CD4-positive, alpha-beta memory T cell (primary cell): ENCODE results near the gene LRRIQ4. TPM values are rescaled to one million over a fixed set of nuclear protein-coding genes. Genes with fewer than 3 reads are reported as not detected.

Source experiments
- CTCF ChIA-PET: fragments of 350-600 bp; sonication (Branson Sonifier 250); formaldehyde crosslinking; loops from one replicate; lab custom pipeline; 2021; ENCODE audit warnings: inconsistent platforms; ENCODE audit not compliant: partially characterized antibody; lab: Charles Lee
- POLR2A ChIA-PET: fragments of 350-600 bp; sonication (Branson Sonifier 250); formaldehyde crosslinking; loops from one replicate; lab custom pipeline; 2021; ENCODE audit not compliant: partially characterized antibody; lab: Charles Lee
- DNase-seq, 5 donors: peaks; one replicate each; pipeline versions ENCODE4 v3.0.0 to v3.0.0-alpha.2; 2020 to 2022; ENCODE audit warnings: mixed read lengths in 1 of 5
- H3K27ac ChIP-seq: one replicate; pipeline ENCODE4 v1.7.0; 2013; ENCODE audit warnings: low read depth, low read length
- H3K27me3 ChIP-seq: 2 replicates; pipeline ENCODE4 v1.7.0; 2013; ENCODE audit warnings: mild to moderate bottlenecking, low read length, moderate library complexity; ENCODE audit not compliant: insufficient read depth
- H3K36me3 ChIP-seq: 2 replicates; pipeline ENCODE4 v1.7.0; 2013; ENCODE audit warnings: mild to moderate bottlenecking, low read length, moderate library complexity; ENCODE audit not compliant: insufficient read depth
- H3K4me1 ChIP-seq: 2 replicates; pipeline ENCODE4 v1.7.0; 2013; ENCODE audit warnings: mild to moderate bottlenecking, low read length, moderate library complexity; ENCODE audit not compliant: insufficient read depth
- H3K4me3 ChIP-seq, 2 donors: one replicate each; pipeline ENCODE4 v1.7.0; 2013; ENCODE audit warnings: low read length in 2 of 2, mild to moderate bottlenecking in 1 of 2
- H3K9me3 ChIP-seq, 2 donors: one replicate each; pipeline ENCODE4 v1.7.0; 2013; ENCODE audit warnings: low read length in 2 of 2, control low read depth in 1 of 2; ENCODE audit not compliant: control insufficient read depth in 1 of 2
- H3K27ac Mint-ChIP-seq, 7 donors: one replicate each; pipeline ENCODE4 v1.8.0; 2020 to 2021; ENCODE audit warnings: mixed read lengths in 7 of 7, mild to moderate bottlenecking in 6 of 7, inconsistent platforms in 3 of 7, moderate library complexity in 3 of 7
- H3K27me3 Mint-ChIP-seq, 2 donors: one replicate each; pipeline ENCODE4 v1.8.0; 2020 to 2021; ENCODE audit warnings: mixed read lengths in 2 of 2
- H3K36me3 Mint-ChIP-seq, 2 donors: one replicate each; pipeline ENCODE4 v1.8.0; 2020 to 2021; ENCODE audit warnings: mixed read lengths in 2 of 2, inconsistent platforms in 1 of 2, mild to moderate bottlenecking in 1 of 2
- H3K4me1 Mint-ChIP-seq, 4 donors: one replicate each; pipeline ENCODE4 v1.8.0; 2020 to 2021; ENCODE audit warnings: mixed read lengths in 4 of 4, mild to moderate bottlenecking in 1 of 4
- H3K4me3 Mint-ChIP-seq, 8 donors: one replicate each; pipeline ENCODE4 v1.8.0; 2020 to 2021; ENCODE audit warnings: mixed read lengths in 8 of 8, mild to moderate bottlenecking in 7 of 8, moderate library complexity in 6 of 8, inconsistent platforms in 3 of 8
- H3K9me3 Mint-ChIP-seq, 8 donors: one replicate each; pipeline ENCODE4 v1.8.0; 2020 to 2021; ENCODE audit warnings: mixed read lengths in 8 of 8, mild to moderate bottlenecking in 5 of 8, inconsistent platforms in 3 of 8, moderate library complexity in 1 of 8
- intact Hi-C: fragments of 100-400 bp; cut with micrococcal nuclease; formaldehyde crosslinking; loops from one replicate; pipeline ENCODE4 v1.15.1; 2023
- polyA plus RNA-seq, 2 donors: library from polyadenylated mRNA; unstranded; fragments of 300-500 nt; fragmentation: Illumina TruSeq; gene quantifications; one replicate each; pipeline ENCODE4 v1.2.3, GENCODE V29; 2021
- total RNA-seq, 2 experiments: library from RNA; stranded (reverse); gene quantifications; one replicate each; pipeline ENCODE4 v1.2.3, GENCODE V29; 2021

The LRRIQ4 gene
- total and polyA plus RNA-seq, 4 experiments from 2014 or later = not detected

- DNase-seq = no peak
- Mint-ChIP-seq H3K9me3 (no peaks in the 10 kb centered on the region), H3K27me3 (no peaks in the 10 kb centered on the region), H3K4me3 (no peak overlapping the region), H3K36me3 (no peaks in the 10 kb centered on the region), H3K4me1 (peaks cover 0 to 4% (median under 1%) of the 10 kb centered on the region in 4 donors), H3K27ac (no peak overlapping the region)
- ChIA-PET POLR2A (interaction anchor here (1.7 kb wide), 1 partner anchor 32 kb away, joined by 8 read pairs; the partner anchor contains the start of gene MYNN), CTCF (no interaction called here)
- H3K27ac ChIP-seq = no peak overlapping the region
- no peaks in the 10 kb centered on the region for H3K27me3 ChIP-seq
- H3K36me3 ChIP-seq = no peaks in the 10 kb centered on the region
- H3K9me3 ChIP-seq = no peaks in the 10 kb centered on the region
- H3K4me3 ChIP-seq = no peak overlapping the region
- intact Hi-C loops = no loop called here
- H3K4me1 ChIP-seq = no peaks in the 10 kb centered on the region
These were observed 8.0 kb upstream of the LRRIQ4 start for GRCh38 chr3:169804681-169805080.

- intact Hi-C loops = no loop called here
- H3K36me3 ChIP-seq = no peaks in the 10 kb centered on the region
- ChIA-PET POLR2A (interaction anchor here (1.3 kb wide), 1 partner anchor 35 kb away, joined by 4 read pairs; no protein-coding TSS in a partner anchor), CTCF (interaction anchor here (0.7 kb wide), 1 partner anchor 158 kb away, joined by 3 read pairs; the partner anchor contains the start of gene SEC62)
- DNase-seq = no peak
- no peaks in the 10 kb centered on the region for H3K27me3 Mint-ChIP-seq
- peaks cover 17 to 27% (median 18%) of the 10 kb centered on the region in 4 donors for H3K4me1 Mint-ChIP-seq
- no peak overlapping the region for H3K4me3 Mint-ChIP-seq
- peak overlapping the region in 2 of 7 donors; percentile 10 to 30 for H3K27ac Mint-ChIP-seq
- H3K27ac ChIP-seq = no peak overlapping the region
- H3K36me3 Mint-ChIP-seq = peaks cover 0 to 8% of the 10 kb centered on the region in 2 donors
- H3K4me1 ChIP-seq = peaks cover 21% of the 10 kb centered on the region
- H3K9me3 ChIP-seq = no peaks in the 10 kb centered on the region
- no peaks in the 10 kb centered on the region for H3K27me3 ChIP-seq
- H3K9me3 Mint-ChIP-seq = no peaks in the 10 kb centered on the region
- no peak overlapping the region for H3K4me3 ChIP-seq
These were observed 3.4 kb upstream of the LRRIQ4 start for GRCh38 chr3:169809230-169809795.

DNA sequence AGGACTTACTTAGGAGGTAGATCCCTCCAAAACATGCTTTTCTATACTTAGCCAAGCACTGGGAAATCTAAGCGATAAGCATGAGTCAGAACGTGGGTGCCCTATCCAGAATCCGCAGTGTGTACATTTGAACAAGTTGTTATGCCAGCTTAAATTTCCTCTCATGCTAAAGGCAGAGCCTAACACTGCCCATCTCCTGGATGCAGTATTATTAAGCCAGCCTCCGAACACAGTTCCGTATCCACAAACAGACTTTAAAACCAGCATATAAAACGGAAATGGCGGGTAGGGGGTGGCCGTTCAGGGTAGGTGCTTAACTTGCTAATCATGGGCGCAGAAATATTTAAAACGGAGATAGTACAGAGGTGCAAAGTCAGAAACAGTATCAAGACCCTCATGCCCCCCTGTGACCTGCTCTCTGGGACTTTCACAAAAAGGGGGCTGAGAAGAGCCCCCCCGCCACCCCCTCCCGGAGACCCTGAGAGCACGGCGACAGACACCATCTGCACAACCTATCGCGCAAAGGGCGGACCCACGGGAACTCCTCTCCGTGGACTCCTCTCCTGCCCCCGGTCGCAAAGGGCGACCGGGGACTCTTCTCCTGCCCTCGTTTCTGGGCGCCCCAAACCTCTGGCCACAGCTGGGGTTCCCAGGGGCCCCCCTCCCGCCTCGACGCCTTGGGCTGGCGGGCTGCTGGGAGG, 889 bp upstream of the LRRIQ4 start:
- peak overlapping the region in 3 of 7 donors; percentile 5 to 72 (median 65) for H3K27ac Mint-ChIP-seq
- peaks cover 0 to 16% (median 12%) of the 10 kb centered on the region in 8 donors for H3K9me3 Mint-ChIP-seq
- peaks cover 0 to 8% of the 10 kb centered on the region in 2 donors for H3K9me3 ChIP-seq
- peak overlapping the region in 1 of 2 donors; percentile 65 for H3K4me3 ChIP-seq
- H3K36me3 Mint-ChIP-seq = peaks cover 0 to 8% of the 10 kb centered on the region in 2 donors
- peaks cover 21% of the 10 kb centered on the region for H3K4me1 ChIP-seq
- H3K4me3 Mint-ChIP-seq = peak overlapping the region; percentile 60 to 98 (median 85)
- intact Hi-C loops = loop anchor here (1.0 to 5.0 kb wide), 2 partner anchors 38 to 371 kb away; partner anchors contain the start of genes MYNN and PHC3
- H3K27me3 Mint-ChIP-seq = no peaks in the 10 kb centered on the region
- no peaks in the 10 kb centered on the region for H3K36me3 ChIP-seq
- H3K27ac ChIP-seq = no peak overlapping the region
- DNase-seq = peak in 1 of 5 donors; percentile 0
- H3K27me3 ChIP-seq = no peaks in the 10 kb centered on the region
- ChIA-PET POLR2A (interaction anchor here (0.8 to 2.2 kb wide), 6 partner anchors 11 to 155 kb away, joined by 3 to 16 read pairs (median 4); partner anchors contain the start of genes ACTRT3, MYNN and SEC62), CTCF (interaction anchor here (0.9 to 1.9 kb wide), 2 partner anchors 13 to 49 kb away, joined by 3 to 8 read pairs; no protein-coding TSS in a partner anchor)
- peaks cover 17 to 29% (median 19%) of the 10 kb centered on the region in 4 donors for H3K4me1 Mint-ChIP-seq

- POLR2A ChIA-PET = interaction anchor here (0.7 to 2.2 kb wide), 5 partner anchors 9 to 153 kb away, joined by 3 to 16 read pairs (median 5); partner anchors contain the start of genes MYNN and SEC62
- H3K27ac Mint-ChIP-seq = peak overlapping the region; percentile 47 to 87 (median 63)
- H3K4me3 Mint-ChIP-seq = peak overlapping the region; percentile 79 to 98 (median 86)
- Histone ChIP-seq H3K9me3 (peaks cover 0 to 8% of the 10 kb centered on the region in 2 donors), H3K36me3 (no peaks in the 10 kb centered on the region), H3K27ac (peak overlapping the region; percentile 40), H3K27me3 (no peaks in the 10 kb centered on the region), H3K4me1 (peaks cover 21% of the 10 kb centered on the region), H3K4me3 (peak overlapping the region; percentile 65 to 80)
- intact Hi-C loops = loop anchor here (1.0 to 5.0 kb wide), 3 partner anchors 50 to 369 kb away; partner anchors contain the start of genes PHC3 and SEC62
- H3K4me1 Mint-ChIP-seq = peaks cover 17 to 29% (median 19%) of the 10 kb centered on the region in 4 donors
- CTCF ChIA-PET = interaction anchor here (0.9 to 1.9 kb wide), 2 partner anchors 50 to 154 kb away, joined by 3 to 8 read pairs; partner anchors contain the start of gene SEC62
- peaks cover 2 to 4% of the 10 kb centered on the region in 2 donors for H3K27me3 Mint-ChIP-seq
- no peak for DNase-seq
- peaks cover 0 to 22% (median 12%) of the 10 kb centered on the region in 8 donors for H3K9me3 Mint-ChIP-seq
- H3K36me3 Mint-ChIP-seq = peaks cover 0 to 8% of the 10 kb centered on the region in 2 donors
These were observed 608 bp downstream of the LRRIQ4 start for GRCh38 chr3:169813278-169813677.

DNA sequence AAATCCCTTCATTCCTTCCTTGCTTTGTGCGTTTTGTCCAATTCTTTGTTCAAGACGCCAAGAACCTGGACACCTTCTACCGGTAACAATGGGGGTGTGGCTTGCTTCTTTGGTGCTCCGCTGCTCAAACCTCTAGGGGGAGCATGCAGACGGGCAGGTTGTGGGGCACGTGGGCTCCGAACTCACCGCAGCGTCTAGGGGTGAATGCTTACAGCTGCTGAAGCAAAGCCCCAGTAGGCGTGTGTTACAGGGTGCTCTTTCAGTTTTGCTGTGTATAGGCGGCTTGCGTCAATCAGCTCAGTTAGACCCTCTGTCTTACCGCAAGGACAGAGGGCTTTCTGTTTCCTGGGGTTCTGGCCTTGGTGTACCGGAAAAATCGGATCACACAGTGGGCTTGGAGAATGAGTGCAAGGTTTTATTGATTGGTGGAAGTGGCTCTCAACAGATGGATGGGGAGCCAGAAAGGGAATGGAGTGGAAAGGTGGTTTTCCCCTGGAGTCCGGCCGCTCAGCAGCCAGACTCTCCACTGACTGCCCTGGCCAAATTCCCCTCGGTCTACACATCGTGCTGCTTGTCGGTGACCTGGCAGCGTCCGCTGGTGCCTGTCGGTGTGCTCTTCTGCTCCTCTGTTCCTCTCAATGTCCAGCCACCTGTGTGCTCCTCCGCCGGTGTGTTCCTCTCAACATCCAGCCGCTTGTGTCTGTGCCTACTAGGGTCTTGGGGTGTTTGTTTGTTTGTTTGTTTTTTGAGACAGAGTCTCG, 1.3 kb downstream of the LRRIQ4 start:
- Histone ChIP-seq H3K4me1 (peaks cover 21% of the 10 kb centered on the region), H3K4me3 (peak overlapping the region in 1 of 2 donors; percentile 65), H3K27me3 (no peaks in the 10 kb centered on the region), H3K9me3 (peaks cover 0 to 8% of the 10 kb centered on the region in 2 donors), H3K36me3 (no peaks in the 10 kb centered on the region), H3K27ac (no peak overlapping the region)
- peak overlapping the region; percentile 7 to 87 (median 74) for H3K27ac Mint-ChIP-seq
- peak overlapping the region; percentile 79 to 98 (median 86) for H3K4me3 Mint-ChIP-seq
- H3K9me3 Mint-ChIP-seq = peaks cover 0 to 22% (median 12%) of the 10 kb centered on the region in 8 donors
- CTCF ChIA-PET = interaction anchor here (1.2 kb wide), 1 partner anchor 41 kb away, joined by 3 read pairs; no protein-coding TSS in a partner anchor
- POLR2A ChIA-PET = no interaction called here
- H3K27me3 Mint-ChIP-seq = peaks cover 3 to 5% of the 10 kb centered on the region in 2 donors
- intact Hi-C loops = loop anchor here (1.0 to 5.0 kb wide), 3 partner anchors 51 to 368 kb away; partner anchors contain the start of genes PHC3 and SEC62
- H3K4me1 Mint-ChIP-seq = peaks cover 17 to 29% (median 19%) of the 10 kb centered on the region in 4 donors
- peaks cover 0 to 8% of the 10 kb centered on the region in 2 donors for H3K36me3 Mint-ChIP-seq
- DNase-seq = peak; percentile 69 to 85 (median 76)

- H3K9me3 Mint-ChIP-seq = peaks cover 0 to 22% (median 12%) of the 10 kb centered on the region in 8 donors
- DNase-seq = no peak
- H3K36me3 ChIP-seq = no peaks in the 10 kb centered on the region
- H3K4me3 ChIP-seq = no peak overlapping the region
- peaks cover 0 to 8% of the 10 kb centered on the region in 2 donors for H3K36me3 Mint-ChIP-seq
- H3K27me3 Mint-ChIP-seq = peaks cover 3 to 14% of the 10 kb centered on the region in 2 donors
- H3K4me3 Mint-ChIP-seq = no peak overlapping the region
- CTCF ChIA-PET = no interaction called here
- H3K4me1 ChIP-seq = peaks cover 21% of the 10 kb centered on the region
- no peak overlapping the region for H3K27ac ChIP-seq
- H3K27ac Mint-ChIP-seq = no peak overlapping the region
- peaks cover 16 to 25% (median 19%) of the 10 kb centered on the region in 4 donors for H3K4me1 Mint-ChIP-seq
- peaks cover 0 to 8% of the 10 kb centered on the region in 2 donors for H3K9me3 ChIP-seq
- H3K27me3 ChIP-seq = no peaks in the 10 kb centered on the region
- POLR2A ChIA-PET = interaction anchor here (0.6 kb wide), 1 partner anchor 52 kb away, joined by 3 read pairs; no protein-coding TSS in a partner anchor
- intact Hi-C loops = no loop called here
These were observed 3.0 kb downstream of the LRRIQ4 start for GRCh38 chr3:169815590-169816150.
